ENCODE results near the gene BCORL1.

Gene BCORL1

GRCh38 chrX:130103605-130104004 lies 121.2 kb downstream of the BCORL1 start:
- DNase-seq = no peak

DNA sequence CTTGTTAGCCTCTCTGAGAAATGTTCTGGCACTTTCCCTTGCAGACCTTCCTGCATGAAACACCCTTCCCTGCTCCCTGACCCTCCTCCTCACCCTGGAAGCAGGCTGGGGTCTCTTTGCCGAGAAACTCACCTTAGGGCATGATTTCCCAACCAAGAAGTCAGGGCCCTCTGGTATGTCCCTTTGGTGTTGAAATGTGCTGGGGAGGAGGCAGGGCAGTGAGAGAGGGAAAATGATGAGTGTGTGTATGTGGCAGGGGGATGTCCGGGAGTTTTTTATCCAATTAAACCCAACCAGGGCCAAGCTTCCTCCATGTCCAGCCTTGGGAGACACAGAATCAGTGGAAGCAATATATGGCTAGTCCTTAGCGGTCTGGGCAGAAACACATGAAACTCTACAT lies 122.8 kb downstream of the BCORL1 start:
- no peak for DNase-seq

- DNase-seq = no peak
Observed at GRCh38 chrX:130106071-130106470, 123.6 kb downstream of the BCORL1 start.

Data from stimulated activated naive CD4-positive, alpha-beta T cell treated with Interleukin-2 at 50 U/mL for 16 hours (primary cell).